ENCODE data around the gene CD300LD.
"Not testable (repeated sequence)": the region's sequence is repeated elsewhere in the genome, so short reads cannot be mapped to it uniquely, and the experiment has no call there.

Gene CD300LD

DNA sequence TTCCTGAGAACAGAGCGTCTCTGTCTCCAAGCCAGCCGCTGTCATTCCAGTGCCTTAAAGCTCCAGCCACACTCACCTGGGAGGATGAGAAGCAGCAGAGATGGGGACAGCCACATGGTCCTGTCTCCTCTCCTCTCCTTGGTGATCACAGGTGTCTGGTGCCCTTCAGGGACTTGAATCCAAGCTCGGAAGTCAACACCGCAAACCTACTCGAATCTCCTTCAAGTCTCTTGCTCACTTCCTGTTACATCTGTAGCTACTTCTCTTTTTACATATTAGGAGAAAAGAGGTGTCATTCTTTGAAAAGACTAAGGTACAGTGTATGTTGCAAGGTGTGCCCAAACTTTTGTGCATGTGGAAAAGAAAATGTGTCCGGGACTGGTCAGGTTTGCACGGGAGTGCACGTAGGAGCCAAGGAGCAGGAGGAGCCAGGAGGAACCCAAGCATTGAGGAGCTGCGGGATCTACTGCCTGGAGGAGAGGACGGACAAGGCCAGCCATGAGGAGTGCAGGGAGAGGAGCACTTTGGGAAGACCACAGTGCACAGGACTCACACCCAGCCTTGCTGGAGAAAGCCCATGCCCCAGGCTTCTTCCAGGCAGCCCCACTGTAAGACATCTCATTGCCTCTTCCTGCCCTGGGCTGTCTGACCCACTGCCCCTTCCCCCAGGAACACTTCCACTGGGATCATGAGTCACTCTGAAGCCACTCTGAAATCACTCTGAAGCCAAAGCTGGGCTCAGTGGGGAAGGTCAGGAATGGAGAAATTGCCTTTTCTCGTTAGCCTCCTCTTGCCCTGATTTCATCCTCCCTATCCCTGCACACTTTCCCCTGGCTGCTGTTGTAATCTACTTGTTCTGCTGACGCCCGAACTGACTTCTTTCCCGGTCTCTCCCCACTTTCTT, at the start of gene CD300LD:
TSS of gene CD300LD (minus strand) at position 197 of the 904 bp plus-strand sequence. CDS start at position 116, 81 bp downstream.
- DNase-seq = no peak

DNA sequence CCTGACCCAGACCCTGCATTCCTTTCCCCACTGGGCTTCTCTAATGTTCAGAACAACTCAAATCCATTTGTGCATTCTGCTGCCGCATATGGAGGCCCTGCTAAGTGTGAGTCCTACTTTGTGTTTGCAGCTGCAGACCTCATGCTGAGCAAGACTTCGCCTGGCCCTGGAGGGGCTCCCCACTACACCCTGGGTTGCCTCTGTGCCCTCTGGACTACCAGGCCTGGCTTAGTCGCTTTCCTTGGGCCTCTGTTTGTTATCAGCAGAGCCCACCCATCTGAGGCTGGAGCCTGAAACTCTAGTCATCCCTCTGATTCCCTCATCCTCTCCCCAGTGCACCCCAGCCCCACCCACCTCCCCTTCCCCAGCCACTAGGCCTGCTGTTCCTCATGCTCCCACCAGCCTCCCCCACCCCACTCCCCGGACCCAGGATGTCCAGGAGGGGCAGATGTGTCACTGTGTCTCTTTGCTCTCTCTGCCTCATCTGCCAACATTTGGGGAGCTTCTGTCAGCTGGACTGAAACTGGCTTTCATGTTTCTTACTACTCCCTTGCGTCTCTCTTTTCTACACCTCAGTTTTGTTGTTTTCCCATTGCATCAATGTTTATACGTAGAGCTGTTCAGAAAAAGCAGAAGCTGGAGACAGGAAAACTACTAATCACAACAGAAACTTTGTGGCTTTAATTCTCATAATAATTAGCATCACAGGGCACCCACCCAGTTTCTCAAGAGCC, 49.3 kb upstream of the CD300LD start:
- no peak for DNase-seq

DNA sequence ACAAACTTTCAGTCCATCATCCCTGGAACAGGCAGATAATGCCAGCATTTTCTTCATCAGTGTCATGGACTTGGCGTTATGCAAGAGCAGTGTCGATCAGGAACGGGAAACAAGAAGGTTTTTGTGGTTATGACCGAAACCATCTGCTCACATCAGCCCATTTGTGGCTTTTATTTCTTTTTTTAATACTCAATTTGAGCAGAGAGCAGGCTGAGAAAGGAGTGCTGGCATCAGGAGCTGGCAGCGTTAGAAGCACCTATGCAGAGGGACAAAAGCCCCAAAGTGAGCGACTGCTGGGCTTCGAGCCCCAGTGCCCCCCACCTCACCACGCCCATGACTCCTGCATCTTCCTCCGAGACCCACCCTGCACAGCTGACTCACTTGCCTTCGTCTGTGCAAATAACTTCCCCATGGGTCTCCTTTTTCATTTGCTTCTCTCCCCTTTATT, 47.6 kb upstream of the CD300LD start:
- no peak for DNase-seq

DNA sequence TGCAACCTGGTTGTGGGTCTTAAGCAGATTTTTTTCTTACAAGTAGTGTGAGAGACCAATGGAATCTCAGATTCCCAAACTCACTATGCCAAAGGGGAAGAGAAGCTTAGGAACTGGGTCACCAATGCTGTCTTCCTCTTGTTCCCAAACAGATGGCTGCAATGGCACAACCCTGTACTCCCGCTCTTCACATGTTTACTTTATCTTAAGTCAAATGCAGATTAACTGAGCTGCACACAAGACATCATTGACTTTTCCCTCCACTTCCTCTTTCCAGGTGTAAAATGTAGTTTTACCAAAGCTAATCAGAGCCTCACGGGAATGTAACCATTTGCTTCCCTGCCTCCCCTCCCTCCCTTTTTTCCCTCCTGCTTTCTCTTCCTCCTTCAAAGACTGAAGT, 45.8 kb upstream of the CD300LD start:
- DNase-seq = no peak

DNA sequence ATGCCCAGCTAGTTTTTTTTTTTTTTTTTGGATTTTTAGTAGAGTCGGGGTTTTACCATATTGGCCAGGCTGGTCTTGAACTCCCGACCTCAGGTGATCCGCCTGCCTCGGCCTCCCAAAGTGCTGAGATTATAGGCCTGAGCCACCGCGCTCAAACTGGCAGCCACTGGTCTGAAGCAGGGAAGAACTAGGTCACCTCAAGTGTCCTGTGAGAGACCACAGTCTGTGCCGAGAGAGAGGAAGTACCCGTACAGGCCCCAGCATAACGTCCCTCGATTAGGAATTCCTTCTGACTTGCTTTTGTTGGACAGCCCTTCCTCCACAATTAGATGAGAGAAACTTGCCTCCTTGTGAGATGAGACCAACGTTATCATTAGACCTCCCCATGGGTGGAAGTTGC, 45.2 kb upstream of the CD300LD start:
- no peak for DNase-seq

DNA sequence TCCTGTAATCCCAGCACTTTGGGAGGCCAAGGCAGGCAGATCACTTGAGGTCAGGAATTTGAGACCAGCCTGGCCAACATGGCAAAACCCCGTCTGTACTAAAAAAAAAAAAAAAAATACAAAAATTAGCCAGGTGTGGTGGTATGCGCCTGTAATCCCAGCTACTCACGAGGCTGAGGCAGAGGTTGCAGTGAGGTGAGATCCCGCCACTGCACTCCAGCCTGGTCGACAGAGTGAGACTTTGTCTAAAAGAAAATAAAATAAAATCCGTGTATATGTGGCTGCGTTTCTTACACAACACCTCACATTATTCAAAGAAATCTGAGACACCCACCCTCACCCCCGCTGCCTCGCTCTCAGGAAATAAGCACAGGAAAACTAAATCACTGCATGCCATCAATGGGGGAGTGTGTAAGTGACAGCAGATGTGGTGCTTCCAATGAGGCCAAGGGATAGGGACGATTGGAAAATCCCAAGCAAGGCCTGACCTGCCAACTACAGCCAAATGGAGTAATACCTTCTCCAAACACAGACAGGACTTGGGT, 44.5 kb upstream of the CD300LD start:
- not testable (repeated sequence) for DNase-seq

DNA sequence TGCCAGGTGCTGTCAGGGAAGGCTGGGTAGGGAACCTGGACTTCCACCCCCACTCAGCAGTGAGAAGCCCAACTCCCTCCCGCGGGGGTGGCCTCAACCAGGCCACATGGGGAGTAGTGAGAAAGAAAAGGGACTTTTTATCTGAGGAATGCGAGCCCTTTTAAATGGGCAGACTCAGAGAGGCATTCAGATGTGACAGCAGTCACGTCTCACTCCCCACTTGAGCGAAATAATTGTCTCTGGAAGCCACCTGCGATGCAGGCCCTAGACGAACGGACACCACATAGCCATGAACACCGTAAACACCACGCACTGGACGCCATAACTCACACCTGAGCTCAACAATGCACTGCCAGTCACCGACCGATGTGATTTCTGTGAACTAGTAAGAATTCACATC, 43.3 kb upstream of the CD300LD start:
- DNase-seq = no peak

DNA sequence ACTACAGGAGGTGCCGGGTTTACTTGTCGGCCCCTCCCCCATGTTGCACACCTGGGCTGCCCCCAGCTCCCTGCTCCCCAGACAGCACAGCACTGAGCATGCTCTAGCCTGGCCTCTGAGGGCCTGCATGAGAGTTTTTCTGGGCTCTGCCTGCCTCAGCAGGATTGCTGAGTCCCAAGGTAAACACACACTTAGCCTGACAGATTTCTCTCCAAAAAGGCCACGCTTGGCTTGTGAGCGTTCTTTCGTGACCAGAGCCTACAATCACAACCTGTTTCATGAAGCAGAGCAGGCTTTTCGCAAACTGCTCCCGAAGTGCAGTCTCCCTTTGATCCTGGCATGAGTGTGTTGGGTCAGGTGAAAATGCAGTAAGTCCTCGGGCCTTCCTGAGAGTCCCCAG, 41.2 kb upstream of the CD300LD start:
- DNase-seq = no peak

DNA sequence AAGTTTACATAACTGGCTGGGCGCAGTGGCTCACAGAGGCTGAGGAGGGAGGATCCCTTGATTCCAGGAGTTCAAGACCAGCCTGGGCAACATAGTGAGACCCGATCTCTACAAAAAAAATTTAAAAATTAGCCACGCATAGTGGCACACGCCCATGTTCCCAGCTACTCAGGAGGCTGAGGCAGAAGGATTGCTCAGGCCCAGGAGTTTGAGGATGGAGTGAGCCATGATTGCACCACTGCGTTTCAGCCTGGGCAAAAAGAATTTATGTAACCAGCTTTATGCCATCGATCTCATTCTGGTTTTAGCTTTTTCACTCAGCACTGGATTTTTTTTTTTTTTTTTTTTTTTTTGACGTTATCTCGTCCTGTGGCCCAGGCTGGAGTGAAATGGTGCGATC, 40.5 kb upstream of the CD300LD start:
- no peak for DNase-seq

DNA sequence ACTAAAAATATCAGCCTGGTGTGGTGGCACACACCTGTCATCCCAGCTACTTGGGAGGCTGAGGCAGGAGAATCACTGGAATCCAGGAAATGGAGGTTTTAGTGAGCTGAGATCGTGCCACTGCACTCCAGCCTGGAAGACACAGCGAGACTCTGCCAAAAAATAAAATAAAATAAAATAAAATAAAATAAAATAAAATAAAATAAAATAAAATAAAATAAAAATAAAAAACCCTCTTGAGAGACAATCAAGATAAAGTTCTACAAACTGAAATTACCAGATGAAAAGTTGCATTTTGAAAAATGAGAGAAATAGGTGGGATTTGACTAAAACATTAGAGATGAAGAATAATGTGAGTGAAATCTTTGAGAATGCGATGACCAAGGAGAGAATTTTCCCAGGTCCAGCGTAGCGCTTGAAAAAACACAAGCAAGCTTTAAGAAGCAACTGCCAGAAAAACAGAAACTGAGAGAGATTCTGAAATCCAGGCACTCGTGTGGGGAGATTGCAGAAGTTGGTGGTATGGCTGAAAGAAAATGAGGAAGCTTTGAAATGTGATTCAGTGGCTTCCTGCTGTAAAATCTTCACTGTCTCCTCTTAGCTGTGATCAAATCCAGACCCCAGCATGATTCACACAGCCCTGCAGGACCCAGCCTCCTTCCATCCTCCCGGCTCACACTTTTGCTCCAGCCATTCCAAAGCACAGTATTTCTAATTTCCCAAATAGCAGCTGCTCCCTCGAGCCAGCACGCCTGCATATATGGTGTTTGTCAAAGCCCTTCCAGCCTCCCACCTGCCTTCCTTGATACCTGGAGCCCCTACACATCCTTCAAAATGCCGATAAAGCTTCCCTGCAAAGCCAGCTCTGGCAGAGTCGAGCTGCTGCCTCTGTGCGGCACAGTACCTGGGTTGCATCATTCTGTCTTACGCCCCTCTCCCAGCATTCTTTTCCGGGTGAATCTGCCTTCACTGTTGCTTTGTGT, 39.7 kb upstream of the CD300LD start:
- no peak for DNase-seq

DNA sequence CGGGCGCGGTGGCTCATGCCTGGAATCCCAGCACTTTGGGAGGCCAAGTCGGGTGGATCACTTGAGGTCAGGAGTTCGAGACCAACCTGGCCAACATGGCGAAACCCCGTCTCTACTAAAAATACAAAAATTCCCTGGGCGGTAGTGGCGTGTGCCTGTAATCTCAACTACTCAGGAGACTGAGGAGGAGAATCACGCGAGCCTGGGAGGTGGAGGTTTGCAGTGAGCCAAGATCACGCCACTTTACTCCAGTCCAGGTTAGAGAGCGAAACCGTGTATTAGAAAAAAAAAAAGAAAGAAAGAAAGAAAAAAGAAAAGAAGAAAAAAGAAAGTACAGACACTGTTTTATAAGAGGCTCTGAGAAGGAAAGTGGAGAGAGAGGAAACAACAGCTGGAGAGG, 38.2 kb upstream of the CD300LD start:
- DNase-seq = not testable (repeated sequence)

DNA sequence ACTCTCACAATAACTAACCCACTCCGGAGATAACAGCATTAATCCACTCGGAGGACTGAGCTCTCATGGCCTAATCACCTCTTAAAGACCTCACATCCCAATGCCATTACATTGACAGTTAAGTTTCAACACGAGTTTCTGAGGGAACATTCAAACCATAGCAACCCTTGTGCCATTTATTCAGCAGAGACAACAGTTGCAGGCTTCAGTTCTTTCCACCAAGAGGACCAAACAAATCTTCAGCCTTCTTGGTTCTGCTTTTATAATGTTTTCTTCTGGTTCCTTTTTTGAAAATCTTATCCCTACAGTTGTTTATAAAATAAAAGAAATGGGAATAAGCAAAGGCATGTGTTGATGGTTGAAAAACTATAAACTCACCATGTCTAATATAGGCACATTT, 33.6 kb upstream of the CD300LD start:
- DNase-seq = no peak

DNA sequence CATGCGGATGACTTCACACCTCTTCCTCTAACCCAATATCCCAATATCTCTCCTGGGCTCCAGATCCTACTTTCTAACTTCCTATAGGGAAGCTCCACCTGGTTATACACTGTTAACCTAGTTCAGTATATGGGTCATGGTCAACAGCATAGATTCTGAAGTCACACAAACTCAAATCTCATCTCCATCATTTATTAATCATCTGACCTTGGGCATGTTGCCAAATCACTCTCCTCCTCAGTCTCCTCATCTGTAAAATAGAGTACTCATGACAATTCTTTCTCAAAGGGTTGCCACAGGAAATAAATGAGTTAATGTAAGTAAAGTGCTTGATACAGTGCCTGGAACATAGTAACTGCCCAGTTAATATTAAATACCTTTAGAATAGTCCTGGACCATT, 32.0 kb upstream of the CD300LD start:
- no peak for DNase-seq

DNA sequence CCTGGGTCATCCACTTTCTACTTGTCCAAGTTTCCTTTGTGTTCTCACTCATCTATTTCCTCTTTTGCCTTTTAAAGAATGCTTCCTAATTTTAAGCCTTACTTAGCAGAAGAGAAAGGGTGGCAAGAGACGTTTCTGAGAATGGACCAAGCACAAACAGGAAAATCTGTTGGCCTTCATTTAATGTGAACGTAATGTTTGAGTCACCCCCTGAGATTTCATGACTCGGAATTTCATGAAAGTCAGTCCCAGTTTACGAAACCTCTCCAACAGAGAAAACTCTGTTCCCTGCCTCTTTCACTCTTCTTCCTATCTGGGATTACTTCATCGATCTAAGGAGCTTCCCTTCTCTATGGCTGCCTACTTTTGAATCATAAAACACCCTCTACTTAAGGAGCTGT, 31.6 kb upstream of the CD300LD start, which contains the start of gene CD300E:
TSS of gene CD300E (minus strand) at position 46 of the 401 bp plus-strand sequence. CDS start 117 bp downstream, outside the sequence.
- DNase-seq = no peak

DNA sequence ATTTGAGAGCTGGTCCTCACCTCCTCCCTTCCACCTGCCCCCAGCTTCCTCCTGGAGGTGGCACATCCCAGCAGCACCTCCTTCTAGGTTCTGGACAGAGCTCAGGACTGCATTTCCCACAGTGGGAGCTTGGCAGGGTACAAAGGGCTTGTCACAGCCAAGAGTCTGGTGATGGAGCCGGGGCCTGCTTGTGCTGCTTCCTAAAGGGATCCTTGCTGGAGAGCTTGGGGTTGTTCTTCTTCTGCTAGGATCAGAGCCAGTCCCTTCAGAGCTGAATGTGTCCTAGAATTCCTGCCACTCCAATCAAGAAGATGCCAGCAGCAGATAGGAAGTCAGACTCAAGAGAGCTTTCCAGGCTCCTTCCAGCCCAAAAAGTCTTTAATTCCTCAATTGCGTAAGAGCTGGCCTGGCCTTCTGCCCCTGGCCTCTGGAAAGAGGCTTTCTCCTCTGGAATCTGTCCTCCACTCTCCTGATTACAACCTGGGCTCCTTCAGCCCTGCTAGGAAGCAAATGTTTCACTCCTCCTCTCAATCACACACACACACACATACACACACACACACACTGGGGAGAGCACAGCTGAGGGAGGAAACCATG, 27.1 kb upstream of the CD300LD start:
- DNase-seq = no peak

DNA sequence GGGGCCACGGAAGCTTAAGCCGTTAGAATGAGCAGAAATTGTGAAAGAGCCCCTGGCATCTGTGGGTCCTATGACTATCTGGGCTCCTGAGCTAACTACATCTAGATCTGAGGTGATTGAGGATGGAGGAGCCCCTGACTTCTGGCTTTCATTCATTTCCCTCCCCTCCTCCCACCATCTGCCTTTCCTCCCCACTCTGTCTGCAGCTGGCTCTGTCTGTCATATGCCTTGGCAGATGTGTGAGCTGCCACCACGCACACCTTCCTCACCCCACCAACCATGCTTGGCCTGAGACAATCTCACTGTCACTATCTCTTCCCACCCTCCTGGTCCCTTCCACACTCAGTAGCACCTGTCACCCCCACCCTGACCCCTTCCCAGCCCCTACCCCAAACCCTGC, 26.4 kb upstream of the CD300LD start:
- DNase-seq = no peak

DNA sequence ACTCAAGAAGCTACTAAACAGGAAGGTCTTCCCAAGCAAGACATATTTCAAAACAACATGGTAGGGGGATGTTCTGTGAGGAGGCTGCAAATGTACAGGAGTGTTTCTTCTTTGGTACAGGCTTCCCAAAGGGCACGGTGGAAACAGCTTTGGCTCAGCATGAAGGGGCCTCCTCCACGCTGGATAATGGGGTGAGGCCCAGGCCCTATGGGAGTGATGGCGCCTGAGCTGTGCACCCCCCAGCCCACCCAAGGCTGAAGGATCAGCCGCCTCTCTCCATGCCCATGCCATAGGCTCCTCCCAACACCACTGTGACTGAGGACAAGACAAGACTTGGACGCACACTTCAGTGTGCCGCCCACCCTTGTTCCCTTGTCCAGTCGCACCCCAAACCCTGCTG, 24.6 kb upstream of the CD300LD start:
- DNase-seq = no peak

DNA sequence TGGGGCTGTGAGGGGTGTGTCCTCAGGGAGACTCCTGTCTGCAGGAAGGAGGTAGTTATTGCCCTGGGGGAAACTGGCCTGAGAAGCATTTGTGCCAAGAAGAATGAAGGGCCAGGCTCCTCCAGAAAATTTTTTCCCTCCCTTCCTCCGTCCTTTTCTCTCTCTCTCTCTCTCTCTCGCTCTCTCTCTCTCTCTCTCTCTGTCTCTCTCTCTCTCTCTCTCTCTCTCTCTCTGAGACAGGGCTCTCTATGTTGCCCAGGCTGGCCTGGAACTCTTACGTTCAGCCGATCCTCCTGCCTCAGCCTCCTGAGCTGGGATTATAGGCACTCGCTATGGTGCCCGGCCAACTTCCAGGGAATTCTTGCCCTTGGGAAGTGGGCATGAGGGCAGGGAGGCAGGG, 20.0 kb upstream of the CD300LD start:
- DNase-seq = no peak

DNA sequence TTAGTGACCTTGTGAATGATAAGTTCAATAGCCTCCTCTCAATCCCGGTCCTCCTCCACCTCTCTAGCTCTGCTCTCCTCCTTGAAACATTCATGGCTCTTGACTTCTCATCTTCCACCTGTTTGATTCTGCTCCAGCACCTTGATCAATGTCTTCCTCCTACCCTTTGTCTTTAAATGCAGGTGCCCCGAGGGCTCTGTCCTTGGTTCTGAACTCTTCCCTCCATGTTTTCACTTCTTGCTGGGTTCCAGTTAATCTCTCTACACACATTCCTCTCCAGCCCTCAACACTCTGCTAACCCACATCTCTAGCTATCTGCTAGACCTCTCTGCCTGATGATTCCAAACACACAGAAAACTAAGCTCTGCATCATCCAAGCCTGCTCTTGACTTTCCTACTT, 18.0 kb upstream of the CD300LD start:
- no peak for DNase-seq

DNA sequence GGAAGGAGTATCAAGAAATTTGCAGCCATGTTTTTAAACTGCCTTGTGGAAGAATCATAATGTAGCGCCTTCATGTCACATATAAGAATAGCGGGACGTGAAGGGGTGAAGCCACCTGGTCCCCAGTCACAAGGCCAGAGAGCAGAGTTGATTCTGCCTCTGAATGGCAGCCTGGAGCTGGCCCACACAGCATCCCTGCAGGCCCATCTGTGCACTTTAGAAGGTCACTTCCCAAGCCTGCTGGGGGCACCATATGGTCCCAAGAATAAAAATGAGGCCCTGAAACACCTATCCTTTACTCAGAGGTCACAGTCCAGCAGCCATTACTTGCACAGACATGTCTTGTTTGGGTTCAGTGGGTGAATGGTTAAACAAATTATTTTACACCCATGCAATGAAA, 16.4 kb upstream of the CD300LD start:
- no peak for DNase-seq

DNA sequence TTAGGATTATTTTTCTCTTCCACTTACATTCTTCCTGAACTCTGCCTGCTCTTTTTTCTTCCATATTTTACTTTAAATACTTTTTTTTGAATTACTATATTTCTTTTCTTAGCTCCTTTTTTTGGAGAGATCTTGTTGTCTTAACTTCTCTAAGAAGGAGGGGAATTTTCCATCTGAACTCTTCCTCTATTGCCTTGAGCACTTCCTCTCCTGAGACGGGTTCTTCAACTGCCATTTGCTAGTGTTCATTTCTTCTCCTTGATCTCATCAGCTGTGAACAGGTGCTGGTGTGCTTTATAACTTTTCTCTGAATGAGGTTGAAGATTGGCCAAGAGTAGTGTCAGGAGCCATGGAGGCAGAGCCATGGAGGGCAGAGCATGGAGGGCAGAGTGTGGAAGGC, 15.1 kb upstream of the CD300LD start:
- DNase-seq = no peak

DNA sequence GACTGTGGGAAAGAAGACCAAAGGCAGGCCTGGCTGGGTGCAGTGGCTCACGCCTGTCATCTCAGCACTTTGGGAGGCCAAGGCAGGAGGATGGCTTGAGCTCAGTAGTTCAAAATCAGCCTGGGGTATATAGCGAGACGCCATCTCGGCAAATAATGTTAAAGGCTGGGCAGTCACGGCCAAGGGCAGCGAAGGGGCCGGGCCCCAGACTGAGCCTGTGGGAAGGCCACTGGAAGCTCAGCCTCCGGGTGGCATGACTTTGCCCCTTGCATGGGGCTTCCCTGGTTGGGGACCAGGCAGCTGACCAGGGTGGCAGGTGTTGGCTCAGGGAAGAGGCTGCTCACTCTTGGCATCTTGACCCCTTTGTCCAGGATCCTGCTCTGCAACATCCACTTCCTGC, 14.0 kb upstream of the CD300LD start:
- no peak for DNase-seq
